PC-9 (cell line): Measurements from ENCODE around the gene LRRC61. TPM values are rescaled to one million over a fixed set of nuclear protein-coding genes. Genes with fewer than 3 reads are reported as not detected.

Source experiments
- BruUV-seq: library from RNA; stranded (reverse); fragments of 400-500 nt; replicated peaks from 2 replicates; lab custom pipeline; 2021; lab: Mats Ljungman, UMichigan
- CTCF ChIA-PET: fragments of 300-600 bp; sonication (Branson Sonifier 250); formaldehyde crosslinking; loops from one replicate; lab custom pipeline; 2022; ENCODE audit warnings: antibody characterized with exemption; lab: Charles Lee
- POLR2A ChIA-PET: fragments of 300-600 bp; sonication (Branson Sonifier 250); formaldehyde crosslinking; loops from one replicate; lab custom pipeline; 2022; ENCODE audit warnings: antibody characterized with exemption; ENCODE audit not compliant: unreplicated experiment; lab: Charles Lee
- DNase-seq, 2 experiments: peaks; one replicate each; pipeline versions ENCODE4 v3.0.0 to v3.0.0-alpha.2; 2015 to 2022; ENCODE audit warnings: mixed read lengths in 1 of 2
- H2AFZ ChIP-seq: fragments of 200-600 bp; sonication (generic); 2 replicates; pipeline ENCODE4 v1.8.1; 2017; ENCODE audit warnings: antibody characterized with exemption
- H3F3A ChIP-seq: fragments of 200-600 bp; sonication (generic); 2 replicates; pipeline ENCODE4 v1.8.1; 2017; ENCODE audit warnings: antibody characterized with exemption, mild to moderate bottlenecking, low read depth; ENCODE audit not compliant: insufficient read depth
- H3K27ac ChIP-seq: fragments of 200-600 bp; sonication (generic); 2 replicates; pipeline ENCODE4 v1.6.1; 2016; ENCODE audit warnings: mixed run types
- H3K27me3 ChIP-seq: fragments of 200-600 bp; sonication (generic); 2 replicates; pipeline ENCODE4 v1.6.1; 2016; ENCODE audit warnings: low read depth, mixed run types; ENCODE audit not compliant: insufficient read depth
- H3K36me3 ChIP-seq: fragments of 200-600 bp; sonication (generic); 2 replicates; pipeline ENCODE4 v1.6.1; 2016; ENCODE audit warnings: low read depth, mixed run types
- H3K4me1 ChIP-seq: fragments of 200-600 bp; sonication (generic); replicated peaks from 2 replicates; pipeline ENCODE4 v1.6.1; 2016; ENCODE audit warnings: mixed run types; ENCODE audit not compliant: insufficient read depth
- H3K4me2 ChIP-seq: fragments of 200-600 bp; sonication (generic); 2 replicates; pipeline ENCODE4 v1.6.1; 2017; ENCODE audit warnings: mixed run types
- H3K4me3 ChIP-seq: fragments of 200-600 bp; sonication (generic); 2 replicates; pipeline ENCODE4 v1.6.1; 2016; ENCODE audit warnings: mixed run types
- H3K79me2 ChIP-seq: fragments of 200-600 bp; sonication (generic); 2 replicates; pipeline ENCODE4 v1.6.1; 2017; ENCODE audit warnings: low read depth, mixed run types
- H3K9me2 ChIP-seq: fragments of 200-600 bp; sonication (generic); 2 replicates; pipeline ENCODE4 v1.8.1; 2017; ENCODE audit warnings: mild to moderate bottlenecking; ENCODE audit not compliant: insufficient read depth
- H3K9me3 ChIP-seq: fragments of 200-600 bp; sonication (generic); 2 replicates; pipeline ENCODE4 v1.8.1; 2016; ENCODE audit warnings: low read depth; ENCODE audit not compliant: insufficient read depth
- H4K20me1 ChIP-seq: fragments of 200-600 bp; sonication (generic); 2 replicates; pipeline ENCODE4 v1.8.1; 2017; ENCODE audit not compliant: insufficient read depth
- EZH2 ChIP-seq: fragments of 200-600 bp; sonication (generic); IDR thresholded peaks from 2 replicates; pipeline ENCODE4 v1.8.0; 2017; ENCODE audit warnings: antibody characterized with exemption, low read depth
- intact Hi-C: fragments of 100-400 bp; cut with micrococcal nuclease; formaldehyde crosslinking; loops from one replicate; pipeline ENCODE4 v1.10.0; 2022; ENCODE audit not compliant: unreplicated experiment
- total RNA-seq: library from RNA; stranded (reverse); gene quantifications from 2 replicates; pipeline ENCODE4 v1.2.3, GENCODE V29; 2021
- TF ChIP-seq, protein P1 (sequence below): fragments of 200-600 bp; sonication (generic); conservative IDR thresholded peaks from 2 replicates; pipeline ENCODE4 v1.6.1; 2017; ENCODE audit warnings: mixed run types, antibody characterized with exemption, mild to moderate bottlenecking, moderate library complexity

LRRC61 gene
- total RNA-seq, 1 experiment from 2014 or later = 34.8 TPM

DNA sequence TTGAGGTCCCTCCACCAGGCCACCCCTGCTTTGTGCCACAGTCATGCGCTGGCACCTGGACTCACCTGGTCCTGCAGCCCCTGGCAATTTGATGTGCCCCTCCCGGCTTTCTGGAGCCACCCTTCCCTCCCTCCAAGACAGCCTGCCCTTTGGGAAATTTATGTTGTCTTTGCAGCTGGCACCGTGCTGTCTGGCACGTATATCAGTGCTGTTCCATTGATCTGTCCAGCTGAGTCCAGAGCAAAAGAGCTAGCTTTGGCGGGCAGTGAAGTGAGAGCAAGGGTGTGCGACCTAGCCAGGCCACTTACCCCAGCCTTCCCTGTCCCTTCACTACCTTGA is 12.6 kb downstream of the LRRC61 start:
- TF ChIP-seq, protein P1, sequence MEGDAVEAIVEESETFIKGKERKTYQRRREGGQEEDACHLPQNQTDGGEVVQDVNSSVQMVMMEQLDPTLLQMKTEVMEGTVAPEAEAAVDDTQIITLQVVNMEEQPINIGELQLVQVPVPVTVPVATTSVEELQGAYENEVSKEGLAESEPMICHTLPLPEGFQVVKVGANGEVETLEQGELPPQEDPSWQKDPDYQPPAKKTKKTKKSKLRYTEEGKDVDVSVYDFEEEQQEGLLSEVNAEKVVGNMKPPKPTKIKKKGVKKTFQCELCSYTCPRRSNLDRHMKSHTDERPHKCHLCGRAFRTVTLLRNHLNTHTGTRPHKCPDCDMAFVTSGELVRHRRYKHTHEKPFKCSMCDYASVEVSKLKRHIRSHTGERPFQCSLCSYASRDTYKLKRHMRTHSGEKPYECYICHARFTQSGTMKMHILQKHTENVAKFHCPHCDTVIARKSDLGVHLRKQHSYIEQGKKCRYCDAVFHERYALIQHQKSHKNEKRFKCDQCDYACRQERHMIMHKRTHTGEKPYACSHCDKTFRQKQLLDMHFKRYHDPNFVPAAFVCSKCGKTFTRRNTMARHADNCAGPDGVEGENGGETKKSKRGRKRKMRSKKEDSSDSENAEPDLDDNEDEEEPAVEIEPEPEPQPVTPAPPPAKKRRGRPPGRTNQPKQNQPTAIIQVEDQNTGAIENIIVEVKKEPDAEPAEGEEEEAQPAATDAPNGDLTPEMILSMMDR = no peak
- TF ChIP-seq EZH2 = no peak
- intact Hi-C loops = no loop called here
- H2AFZ ChIP-seq = no peak overlapping the region
- no peak for DNase-seq
- ChIA-PET CTCF (no interaction called here), POLR2A (no interaction called here)
- H3K27me3 ChIP-seq = no peaks in the 10 kb centered on the region
- no peaks in the 10 kb centered on the region; the same call in none of the 2 replicates for H4K20me1 ChIP-seq
- no TSS peak for BruUV-seq
- H3K9me2 ChIP-seq = no peaks in the 10 kb centered on the region
- H3K9me3 ChIP-seq = no peaks in the 10 kb centered on the region
- 0 out of 2 replicates have a peak, but pooled peaks cover 8% of the 10 kb centered on the region for H3F3A ChIP-seq
- H3K27ac ChIP-seq = no peak overlapping the region
- no peaks in the 10 kb centered on the region for H3K79me2 ChIP-seq
- no peak overlapping the region for H3K4me3 ChIP-seq
- H3K36me3 ChIP-seq = no peaks in the 10 kb centered on the region
- H3K4me1 ChIP-seq = no peaks in the 10 kb centered on the region
- no peak overlapping the region for H3K4me2 ChIP-seq

DNA sequence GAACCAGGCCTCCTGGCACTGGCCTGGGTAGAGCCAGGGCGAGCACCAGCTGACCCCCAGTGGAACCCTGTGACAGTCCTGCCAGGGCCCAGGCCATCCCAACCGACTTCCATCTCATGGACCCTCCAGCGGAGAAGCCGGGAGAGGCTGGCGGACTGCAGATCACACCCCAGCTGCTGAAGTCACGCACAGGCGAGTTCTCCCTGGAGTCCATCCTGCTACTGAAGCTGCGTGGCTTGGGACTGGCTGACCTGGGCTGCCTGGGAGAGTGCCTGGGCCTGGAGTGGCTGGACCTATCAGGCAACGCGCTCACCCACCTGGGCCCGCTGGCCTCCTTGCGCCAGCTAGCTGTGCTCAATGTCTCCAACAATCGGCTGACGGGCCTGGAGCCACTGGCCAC is 13.6 kb downstream of the LRRC61 start:
- BruUV-seq = no TSS peak
- H2AFZ ChIP-seq = no peak overlapping the region
- H3K9me3 ChIP-seq = no peaks in the 10 kb centered on the region
- CTCF ChIA-PET = no interaction called here
- POLR2A ChIA-PET = no interaction called here
- no peaks in the 10 kb centered on the region for H3K36me3 ChIP-seq
- no peak overlapping the region for H3K4me2 ChIP-seq
- H4K20me1 ChIP-seq = no peaks in the 10 kb centered on the region; the same call in none of the 2 replicates
- no peaks in the 10 kb centered on the region for H3K79me2 ChIP-seq
- DNase-seq = no peak
- no peak for TF ChIP-seq EZH2
- TF ChIP-seq, protein P1 = no peak
- H3K4me3 ChIP-seq = no peak overlapping the region
- H3F3A ChIP-seq = 0 out of 2 replicates have a peak, but pooled peaks cover 8% of the 10 kb centered on the region
- H3K27ac ChIP-seq = no peak overlapping the region
- H3K27me3 ChIP-seq = no peaks in the 10 kb centered on the region
- no peaks in the 10 kb centered on the region for H3K9me2 ChIP-seq
- intact Hi-C loops = no loop called here
- H3K4me1 ChIP-seq = no peaks in the 10 kb centered on the region

DNA sequence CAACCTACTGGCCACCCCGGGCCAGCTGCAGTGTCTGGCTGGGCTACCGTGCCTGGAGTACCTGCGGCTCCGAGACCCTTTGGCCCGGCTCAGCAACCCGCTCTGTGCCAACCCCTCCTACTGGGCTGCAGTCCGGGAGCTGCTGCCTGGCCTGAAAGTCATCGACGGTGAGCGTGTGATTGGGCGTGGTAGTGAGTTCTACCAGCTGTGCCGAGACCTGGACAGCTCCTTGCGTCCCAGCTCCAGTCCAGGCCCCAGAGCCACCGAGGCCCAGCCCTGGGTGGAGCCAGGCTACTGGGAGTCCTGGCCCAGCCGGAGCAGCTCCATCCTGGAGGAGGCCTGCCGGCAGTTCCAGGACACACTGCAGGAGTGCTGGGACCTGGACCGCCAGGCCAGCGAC is 14.0 kb downstream of the LRRC61 start:
- Histone ChIP-seq H3K9me3 (no peaks in the 10 kb centered on the region), H3K27me3 (no peaks in the 10 kb centered on the region), H3F3A (0 out of 2 replicates have a peak, but pooled peaks cover 8% of the 10 kb centered on the region), H4K20me1 (no peaks in the 10 kb centered on the region; the same call in none of the 2 replicates), H3K79me2 (no peaks in the 10 kb centered on the region), H2AFZ (no peak overlapping the region), H3K4me3 (no peak overlapping the region), H3K36me3 (no peaks in the 10 kb centered on the region), H3K4me2 (no peak overlapping the region), H3K4me1 (no peaks in the 10 kb centered on the region), H3K27ac (no peak overlapping the region), H3K9me2 (no peaks in the 10 kb centered on the region)
- ChIA-PET POLR2A (no interaction called here), CTCF (no interaction called here)
- DNase-seq = no peak
- TF ChIP-seq, protein P1 = no peak
- no peak for TF ChIP-seq EZH2
- intact Hi-C loops = no loop called here
- BruUV-seq = no TSS peak
